Stimulated activated naive CD8-positive, alpha-beta T cell treated with anti-CD3 and anti-CD28 coated beads, Interleukin-15, Interleukin-2, amounts not matched to agents 100 ng/mL and 50 ng/mL, for 24 hours (primary cell): ENCODE results near the gene SLC16A12.
"Not testable (repeated sequence)": the region's sequence is repeated elsewhere in the genome, so short reads cannot be mapped to it uniquely, and the experiment has no call there.

Experiments used
- H3K27ac Mint-ChIP-seq: one replicate; pipeline ENCODE4 v1.8.0; 2021; ENCODE audit warnings: mild to moderate bottlenecking, mixed read lengths
- H3K27me3 Mint-ChIP-seq: one replicate; pipeline ENCODE4 v1.8.0; 2021; ENCODE audit warnings: mixed read lengths
- H3K36me3 Mint-ChIP-seq: one replicate; pipeline ENCODE4 v1.8.0; 2021; ENCODE audit warnings: low read depth, mixed read lengths
- H3K4me1 Mint-ChIP-seq: one replicate; pipeline ENCODE4 v1.8.0; 2021; ENCODE audit warnings: low read depth, mixed read lengths
- H3K4me3 Mint-ChIP-seq: one replicate; pipeline ENCODE4 v1.8.0; 2021; ENCODE audit warnings: mild to moderate bottlenecking, mixed read lengths
- H3K9me3 Mint-ChIP-seq: one replicate; pipeline ENCODE4 v1.8.0; 2021; ENCODE audit warnings: mixed read lengths

Gene SLC16A12

DNA sequence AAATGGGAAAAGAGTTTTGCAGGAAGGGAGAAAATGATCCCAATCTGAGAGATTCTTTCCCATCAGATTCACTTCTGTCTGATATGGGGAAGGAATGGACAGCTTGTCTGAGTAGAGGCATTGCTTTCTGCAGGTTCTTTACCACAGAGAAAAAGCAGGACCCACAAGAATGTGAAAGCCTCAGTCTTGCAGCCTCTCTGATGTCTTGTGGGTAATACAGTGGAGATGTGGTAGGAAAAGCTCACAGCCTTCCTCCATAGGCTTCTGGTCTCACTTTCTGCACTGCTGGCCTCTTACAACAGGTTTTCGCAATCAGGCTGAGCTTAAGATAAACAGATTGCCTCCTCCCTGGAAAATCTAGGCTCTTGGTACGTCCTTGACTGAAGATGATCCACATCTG lies 142.4 kb downstream of the SLC16A12 start:
- no peaks in the 10 kb centered on the region for H3K9me3 Mint-ChIP-seq
- peak overlapping the region; percentile 67 for H3K27ac Mint-ChIP-seq
- no peaks in the 10 kb centered on the region for H3K27me3 Mint-ChIP-seq
- peaks cover 47% of the 10 kb centered on the region for H3K4me1 Mint-ChIP-seq
- H3K4me3 Mint-ChIP-seq, result peak overlapping the region; percentile 84
- peaks cover 5% of the 10 kb centered on the region for H3K36me3 Mint-ChIP-seq

DNA sequence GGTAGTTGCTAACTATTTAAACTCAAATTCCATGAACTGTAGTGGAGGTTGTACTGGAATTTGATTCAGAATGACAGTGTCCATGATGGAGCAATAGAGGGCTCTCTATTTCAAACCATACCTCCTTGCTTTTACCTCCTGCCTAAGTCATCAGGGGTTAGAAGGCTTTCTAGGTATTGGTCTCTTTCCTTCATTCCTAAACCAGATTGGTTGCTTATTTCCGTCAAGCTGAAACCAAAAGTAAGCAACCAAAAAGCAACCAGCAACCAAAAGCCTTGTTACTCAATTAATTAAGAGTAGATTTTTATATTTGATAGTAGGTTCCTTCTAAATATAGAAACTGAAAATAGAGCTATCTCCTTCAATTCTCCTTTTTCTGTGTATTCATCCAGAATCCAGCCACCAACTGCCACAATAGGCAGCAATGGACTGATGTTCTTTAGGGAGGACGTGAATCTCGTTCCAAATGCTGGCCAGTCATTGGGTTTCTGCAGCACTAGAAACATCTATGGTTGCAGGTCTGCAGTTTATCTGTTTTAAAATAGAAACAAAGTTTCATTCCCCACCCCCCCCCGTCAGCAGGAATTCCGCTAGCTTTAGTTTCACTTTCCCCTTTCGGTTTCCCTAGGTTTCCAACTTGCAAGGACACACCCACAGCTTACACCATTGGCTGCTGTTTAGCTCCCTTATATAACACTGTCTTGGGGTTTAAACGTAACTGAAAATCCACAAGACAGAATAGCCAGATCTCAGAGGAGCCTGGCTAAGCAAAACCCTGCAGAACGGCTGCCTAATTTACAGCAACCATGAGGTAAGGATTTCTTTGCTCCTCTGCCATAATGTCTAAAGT lies 143.3 kb downstream of the SLC16A12 start, which contains the start of gene IFIT1:
TSS of gene IFIT1 (plus strand) at position 717 of the 850 bp plus-strand sequence. CDS start at position 807, 90 bp downstream.
- H3K27me3 Mint-ChIP-seq, result no peaks in the 10 kb centered on the region
- peaks cover 44% of the 10 kb centered on the region for H3K4me1 Mint-ChIP-seq
- peaks cover 3% of the 10 kb centered on the region for H3K36me3 Mint-ChIP-seq
- no peaks in the 10 kb centered on the region for H3K9me3 Mint-ChIP-seq
- H3K27ac Mint-ChIP-seq, result peak within 1 kb of the TSS; percentile 67
- H3K4me3 Mint-ChIP-seq, result peak within 1 kb of the TSS; percentile 84

DNA sequence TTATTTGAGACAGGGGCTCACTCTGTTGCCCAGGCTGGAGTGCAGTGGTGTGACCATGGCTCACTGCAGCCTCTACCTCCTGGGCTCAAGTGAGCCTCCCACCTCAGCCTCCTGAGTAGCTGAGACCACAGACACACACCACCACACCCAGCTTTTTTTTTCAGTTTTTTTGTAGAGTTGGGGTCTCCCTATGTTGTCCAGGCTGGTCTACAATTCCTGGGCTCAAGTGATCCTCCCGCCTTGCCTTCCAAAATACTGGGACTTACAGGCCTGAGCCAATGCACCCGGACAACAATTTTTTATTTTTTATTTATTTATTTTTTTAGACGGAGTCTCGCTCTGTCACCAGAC lies 144.2 kb downstream of the SLC16A12 start:
- not testable (repeated sequence) for H3K27ac Mint-ChIP-seq, H3K9me3 Mint-ChIP-seq, H3K36me3 Mint-ChIP-seq, H3K27me3 Mint-ChIP-seq, H3K4me3 Mint-ChIP-seq
- H3K4me1 Mint-ChIP-seq, result peaks cover 39% of the 10 kb centered on the region

DNA sequence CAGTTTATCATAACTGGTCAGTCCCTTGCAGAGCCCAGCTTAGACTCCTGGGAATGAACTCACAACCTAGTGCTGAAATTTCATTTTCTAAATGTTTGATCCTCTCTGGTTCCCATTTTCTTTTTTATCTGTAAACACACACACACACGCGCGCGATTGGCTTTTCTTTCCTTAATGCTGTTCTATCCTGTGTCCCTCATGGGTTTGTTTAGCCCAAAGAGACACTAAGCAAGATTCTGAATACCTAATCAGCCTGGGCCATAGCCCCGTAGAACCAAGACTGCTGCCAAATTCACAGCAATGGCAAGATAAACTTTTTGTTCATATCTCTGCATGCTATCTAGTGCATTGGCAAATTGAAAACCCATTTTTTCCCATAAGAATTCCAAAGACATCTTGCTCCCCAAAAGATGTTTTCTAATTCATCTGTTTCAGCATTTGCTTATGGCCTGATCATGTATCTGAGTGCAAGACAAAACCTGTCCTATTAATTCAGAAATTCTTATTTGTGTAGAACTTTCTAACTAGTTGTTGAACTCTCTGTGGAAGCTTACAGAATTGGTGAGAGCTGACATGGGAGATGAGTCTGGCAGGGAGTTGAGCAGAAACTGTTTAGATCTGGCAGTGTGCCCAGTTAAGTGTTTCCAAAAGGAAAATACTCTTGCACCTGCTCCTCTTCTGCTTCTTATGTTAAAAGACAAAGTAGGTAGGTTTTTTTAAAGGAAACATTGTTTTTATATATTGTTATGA lies 144.7 kb downstream of the SLC16A12 start:
- no peak overlapping the region for H3K4me3 Mint-ChIP-seq
- H3K27ac Mint-ChIP-seq, result no peak overlapping the region
- H3K4me1 Mint-ChIP-seq, result peaks cover 37% of the 10 kb centered on the region
- H3K9me3 Mint-ChIP-seq, result no peaks in the 10 kb centered on the region
- no peaks in the 10 kb centered on the region for H3K27me3 Mint-ChIP-seq
- no peaks in the 10 kb centered on the region for H3K36me3 Mint-ChIP-seq

DNA sequence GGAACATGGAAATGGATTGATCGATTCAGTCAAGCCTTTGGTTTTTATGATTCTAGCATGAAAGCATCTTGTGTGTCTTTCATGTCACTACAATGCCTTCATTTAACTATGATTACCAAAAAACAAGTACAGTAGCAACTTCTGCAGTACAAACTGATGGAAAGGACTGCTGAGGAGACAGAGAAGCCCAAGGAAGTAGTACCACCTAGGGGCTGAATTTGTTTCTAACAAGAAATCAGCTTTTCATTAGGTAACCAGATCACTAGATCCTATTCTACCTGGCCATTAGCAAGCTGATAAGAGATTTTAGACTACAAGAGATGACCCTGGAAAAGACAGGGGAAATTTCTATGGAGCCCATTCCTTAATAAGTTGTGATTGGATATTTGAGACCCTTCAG lies 146.1 kb downstream of the SLC16A12 start:
- Mint-ChIP-seq H3K4me3 (no peak overlapping the region), H3K9me3 (no peaks in the 10 kb centered on the region), H3K27me3 (no peaks in the 10 kb centered on the region), H3K4me1 (peaks cover 27% of the 10 kb centered on the region), H3K36me3 (no peaks in the 10 kb centered on the region), H3K27ac (no peak overlapping the region)

DNA sequence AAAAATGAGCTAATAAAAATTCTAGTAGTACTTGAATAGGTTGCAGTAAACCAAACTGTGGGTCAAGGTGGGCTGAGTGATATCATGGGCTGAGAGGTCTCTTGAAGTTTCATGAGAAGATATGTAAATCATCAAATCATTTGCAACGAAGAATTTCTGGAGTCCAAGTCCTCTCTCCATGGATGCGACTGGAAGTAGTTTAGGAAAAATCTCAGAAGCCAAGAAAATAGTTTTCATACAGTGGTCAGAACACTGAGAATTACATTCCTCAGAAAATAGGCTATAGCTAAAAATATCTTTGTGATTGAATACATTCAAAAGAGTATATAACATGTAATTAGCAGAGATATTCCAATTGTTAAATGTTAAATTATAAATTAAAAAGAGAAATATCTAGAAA lies 146.6 kb downstream of the SLC16A12 start:
- Mint-ChIP-seq H3K4me1 (peaks cover 22% of the 10 kb centered on the region), H3K36me3 (no peaks in the 10 kb centered on the region), H3K27ac (no peak overlapping the region), H3K4me3 (no peak overlapping the region), H3K9me3 (no peaks in the 10 kb centered on the region), H3K27me3 (no peaks in the 10 kb centered on the region)

DNA sequence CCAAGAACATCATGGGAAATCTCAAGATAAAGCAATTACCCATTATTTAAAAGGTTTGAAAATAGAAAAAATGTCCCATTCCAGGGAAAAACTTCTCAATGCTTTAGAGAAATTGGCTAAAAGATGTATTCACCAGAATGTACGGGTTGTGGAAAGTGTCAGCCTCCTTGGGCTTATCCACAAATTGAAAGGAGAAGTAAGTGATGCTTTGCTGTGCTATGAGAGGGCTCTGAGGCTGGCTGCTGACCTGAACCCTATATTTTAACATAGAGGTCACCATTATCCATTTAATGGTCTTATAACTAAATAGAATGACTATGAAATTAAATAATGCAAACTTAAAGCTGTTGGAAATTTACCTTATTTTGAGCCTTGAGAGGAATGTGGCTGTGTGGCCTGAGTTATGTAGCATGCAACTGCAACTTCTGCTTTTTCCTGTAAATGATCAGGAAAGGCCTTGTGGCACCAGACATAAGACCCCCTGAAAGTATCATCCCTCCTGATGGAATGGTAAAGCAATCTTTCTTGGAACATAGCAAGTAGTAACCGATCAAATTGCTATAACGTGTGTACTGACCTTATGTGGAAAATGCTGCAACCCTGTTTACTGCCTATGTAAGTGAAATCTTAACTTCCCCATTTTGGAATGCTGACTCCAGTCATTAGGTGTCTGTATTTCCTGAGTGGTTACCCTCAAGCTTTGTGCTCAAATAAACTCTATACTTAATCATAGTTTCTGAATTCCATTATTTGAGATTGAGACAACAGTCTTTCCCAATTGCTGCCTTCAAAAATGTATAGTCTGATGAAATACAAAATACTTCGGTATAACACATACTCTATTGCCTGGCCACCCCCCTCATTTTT lies 150.7 kb downstream of the SLC16A12 start:
- no peaks in the 10 kb centered on the region for H3K36me3 Mint-ChIP-seq
- no peaks in the 10 kb centered on the region for H3K4me1 Mint-ChIP-seq
- H3K27me3 Mint-ChIP-seq, result no peaks in the 10 kb centered on the region
- no peak overlapping the region for H3K27ac Mint-ChIP-seq
- no peaks in the 10 kb centered on the region for H3K9me3 Mint-ChIP-seq
- no peak overlapping the region for H3K4me3 Mint-ChIP-seq

DNA sequence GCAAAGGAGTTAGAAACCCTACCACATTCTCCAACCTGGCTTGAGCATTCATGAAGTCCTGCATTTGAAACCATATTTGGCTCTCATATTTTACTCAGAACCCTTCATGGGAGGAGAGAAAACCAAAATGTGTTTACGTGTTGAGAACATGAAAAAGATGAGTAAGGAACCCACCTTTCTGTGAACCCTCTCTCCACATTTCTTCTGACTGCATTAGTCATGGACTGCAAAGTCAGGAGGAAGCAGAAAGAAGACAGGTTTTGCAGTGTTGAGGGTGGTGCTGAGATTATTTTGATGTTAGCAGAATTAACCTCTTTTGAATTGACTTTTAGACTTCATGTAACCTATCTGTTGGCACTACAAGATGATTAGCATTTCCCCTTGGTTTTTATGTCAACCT lies 152.6 kb downstream of the SLC16A12 start:
- no peaks in the 10 kb centered on the region for H3K27me3 Mint-ChIP-seq
- no peaks in the 10 kb centered on the region for H3K9me3 Mint-ChIP-seq
- no peak overlapping the region for H3K4me3 Mint-ChIP-seq
- H3K27ac Mint-ChIP-seq, result no peak overlapping the region
- no peaks in the 10 kb centered on the region for H3K36me3 Mint-ChIP-seq
- H3K4me1 Mint-ChIP-seq, result no peaks in the 10 kb centered on the region
